Kidney (tissue), 14 donors: Measurements from ENCODE around the gene RAB28. TPM values are rescaled to one million over a fixed set of nuclear protein-coding genes. Genes with fewer than 3 reads are reported as not detected.

ENCODE experiments used
- DNase-seq, 5 donors: peaks; one replicate each; pipeline ENCODE4 v3.0.0-alpha.2; 2013 to 2020
- FAIRE-seq: peaks from 2 replicates; lab custom pipeline; 2012; peaks lifted over from hg19 to GRCh38; lab: Jason Lieb, UNC
- H3K27ac ChIP-seq, 2 donors: one replicate each; pipeline ENCODE4 v1.7.0; 2013; ENCODE audit warnings: low read depth in 2 of 2, low read length in 2 of 2, inconsistent platforms in 1 of 2
- H3K27me3 ChIP-seq: one replicate; pipeline ENCODE4 v1.7.1; 2013; ENCODE audit warnings: low read length, inconsistent platforms; ENCODE audit not compliant: control insufficient read depth, insufficient read depth
- H3K36me3 ChIP-seq, 3 donors: one replicate each; pipeline versions ENCODE4 v1.7.0 to v1.7.1; 2013; ENCODE audit warnings: low read length in 3 of 3, control low read depth in 1 of 3, inconsistent platforms in 1 of 3; ENCODE audit not compliant: insufficient read depth in 3 of 3, control insufficient read depth in 2 of 3
- H3K4me1 ChIP-seq, 3 donors: one replicate each; pipeline versions ENCODE4 v1.7.0 to v1.7.1; 2013; ENCODE audit warnings: low read length in 3 of 3, inconsistent platforms in 1 of 3, low read depth in 1 of 3; ENCODE audit not compliant: control insufficient read depth in 2 of 3, insufficient read depth in 2 of 3
- H3K4me3 ChIP-seq, 3 donors: one replicate each; pipeline versions ENCODE4 v1.7.0 to v1.8.1; 2013; ENCODE audit warnings: low read length in 3 of 3, control low read depth in 1 of 3, inconsistent platforms in 1 of 3
- H3K9ac ChIP-seq, 3 donors: one replicate each; pipeline versions ENCODE4 v1.7.0 to v1.7.1; 2013; ENCODE audit warnings: low read length in 3 of 3, control low read depth in 1 of 3, inconsistent platforms in 1 of 3
- H3K9me3 ChIP-seq, 3 donors: one replicate each; pipeline versions ENCODE4 v1.7.0 to v1.7.1; 2013; ENCODE audit warnings: low read length in 3 of 3, control low read depth in 1 of 3, inconsistent platforms in 1 of 3; ENCODE audit not compliant: control insufficient read depth in 2 of 3, insufficient read depth in 1 of 3
- CTCF ChIP-seq: IDR thresholded peaks from 3 replicates; pipeline ENCODE4 v1.5.1; 2012; ENCODE audit warnings: mild to moderate bottlenecking, moderate library complexity, borderline replicate concordance; ENCODE audit not compliant: insufficient read depth; ENCODE audit errors: extremely low read depth
- intact Hi-C: fragments of 100-400 bp; cut with DNase I; formaldehyde crosslinking; loops from one replicate; pipeline ENCODE4 v1.11.1; 2022
- polyA plus RNA-seq: library from polyadenylated mRNA; stranded (reverse); fragments of 350-450 nt; fragmentation: Illumina TruSeq; extraction: RNeasy Lipid Tissue Mini Kit (QIAGEN cat#74804); gene quantifications from one replicate; pipeline ENCODE4 v1.2.3, GENCODE V29; 2014; ENCODE audit warnings: low read depth, low replicate concordance; ENCODE audit not compliant: insufficient read depth
- total RNA-seq: library from RNA; stranded (reverse); fragmentation: NEBNext Ultra II Directional; extraction: Animal tissue kit (Norgen Biotek cat#: 25700); gene quantifications from one replicate; pipeline ENCODE4 v1.2.1, GENCODE V29; 2021
- donor health status: control.
- donor health status: control.
- donor health status: control.
- donor health status: control.
- donor health status: control.
- donor health status: DM: yes; HTN: yes; CAD: no.
- donor health status: Normal renal cell carcinoma (clear cell type).

RAB28 gene
- total and polyA plus RNA-seq, 2 donors from 2014 or later = 16.2 to 19.1 TPM

DNA sequence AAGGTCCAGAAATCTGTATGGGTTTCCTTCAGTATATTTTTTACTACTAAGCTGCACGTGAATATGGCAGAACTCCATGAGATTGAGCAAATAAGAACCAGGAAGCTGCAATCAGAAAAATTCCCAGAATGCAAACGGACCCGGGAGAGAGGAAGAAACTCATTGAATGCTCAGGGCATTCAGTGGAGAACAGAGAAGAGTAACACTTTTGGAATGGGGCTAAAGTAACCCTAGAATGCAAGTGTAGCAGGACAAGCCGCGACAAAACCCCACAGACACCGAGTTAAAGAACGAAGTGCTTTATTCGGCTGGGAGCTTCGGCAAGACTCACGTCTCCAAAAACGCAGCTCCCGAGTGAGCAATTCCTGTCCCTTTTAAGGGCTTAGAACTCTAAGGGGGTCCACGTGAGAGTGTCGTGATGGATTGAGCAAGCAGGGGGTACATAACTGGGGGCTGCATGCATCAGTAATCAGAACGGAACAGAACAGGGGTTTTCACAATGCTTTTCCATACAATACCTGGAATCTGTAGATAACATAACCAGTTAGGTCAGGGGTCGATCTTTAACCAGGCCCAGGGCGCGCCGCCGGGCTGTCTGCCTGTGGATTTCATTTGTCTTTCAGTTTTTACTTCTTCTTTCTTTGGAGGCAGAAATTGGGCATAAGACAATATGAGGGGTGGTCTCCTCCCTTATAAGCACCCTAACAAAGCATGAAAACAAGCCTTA, 56.4 kb downstream of the RAB28 start:
- DNase-seq (no peak), FAIRE-seq (no peak)
- Histone ChIP-seq H3K9me3 (no peaks in the 10 kb centered on the region), H3K27ac (no peak overlapping the region), H3K27me3 (no peaks in the 10 kb centered on the region), H3K9ac (no peak overlapping the region), H3K4me3 (no peak overlapping the region), H3K4me1 (no peaks in the 10 kb centered on the region), H3K36me3 (peaks cover 0 to 3% (median 3%) of the 10 kb centered on the region in 3 donors)
- intact Hi-C loops = no loop called here
- TF ChIP-seq CTCF = no peak

GRCh38 chr4:13415068-13415785, 68.9 kb downstream of the RAB28 start:
- no peaks in the 10 kb centered on the region for H3K36me3 ChIP-seq
- H3K27me3 ChIP-seq = no peaks in the 10 kb centered on the region
- no peak overlapping the region for H3K27ac ChIP-seq
- FAIRE-seq (no peak), DNase-seq (no peak)
- H3K9me3 ChIP-seq = no peaks in the 10 kb centered on the region
- intact Hi-C loops = no loop called here
- H3K4me1 ChIP-seq = no peaks in the 10 kb centered on the region
- H3K9ac ChIP-seq = no peak overlapping the region
- H3K4me3 ChIP-seq = no peak overlapping the region
- TF ChIP-seq CTCF = no peak

- Histone ChIP-seq H3K9ac (no peak overlapping the region), H3K27me3 (no peaks in the 10 kb centered on the region), H3K4me3 (no peak overlapping the region), H3K27ac (no peak overlapping the region), H3K36me3 (no peaks in the 10 kb centered on the region), H3K4me1 (no peaks in the 10 kb centered on the region), H3K9me3 (no peaks in the 10 kb centered on the region)
- no peak for TF ChIP-seq CTCF
- intact Hi-C loops = no loop called here
- FAIRE-seq (no peak), DNase-seq (no peak)
These were observed 70.3 kb downstream of the RAB28 start for GRCh38 chr4:13413729-13414437.
